Stimulated activated CD4-positive, alpha-beta T cell treated with anti-CD3 and anti-CD28 coated beads, Interleukin-4, amount 100 ng/mL, for 48 hours (primary cell): ENCODE data around the gene SDF4.

ENCODE experiments used
- DNase-seq, 2 donors: peaks; one replicate each; pipeline ENCODE4 v3.0.0-alpha.2; 2020; ENCODE audit warnings: low read depth in 2 of 2

Gene SDF4

DNA sequence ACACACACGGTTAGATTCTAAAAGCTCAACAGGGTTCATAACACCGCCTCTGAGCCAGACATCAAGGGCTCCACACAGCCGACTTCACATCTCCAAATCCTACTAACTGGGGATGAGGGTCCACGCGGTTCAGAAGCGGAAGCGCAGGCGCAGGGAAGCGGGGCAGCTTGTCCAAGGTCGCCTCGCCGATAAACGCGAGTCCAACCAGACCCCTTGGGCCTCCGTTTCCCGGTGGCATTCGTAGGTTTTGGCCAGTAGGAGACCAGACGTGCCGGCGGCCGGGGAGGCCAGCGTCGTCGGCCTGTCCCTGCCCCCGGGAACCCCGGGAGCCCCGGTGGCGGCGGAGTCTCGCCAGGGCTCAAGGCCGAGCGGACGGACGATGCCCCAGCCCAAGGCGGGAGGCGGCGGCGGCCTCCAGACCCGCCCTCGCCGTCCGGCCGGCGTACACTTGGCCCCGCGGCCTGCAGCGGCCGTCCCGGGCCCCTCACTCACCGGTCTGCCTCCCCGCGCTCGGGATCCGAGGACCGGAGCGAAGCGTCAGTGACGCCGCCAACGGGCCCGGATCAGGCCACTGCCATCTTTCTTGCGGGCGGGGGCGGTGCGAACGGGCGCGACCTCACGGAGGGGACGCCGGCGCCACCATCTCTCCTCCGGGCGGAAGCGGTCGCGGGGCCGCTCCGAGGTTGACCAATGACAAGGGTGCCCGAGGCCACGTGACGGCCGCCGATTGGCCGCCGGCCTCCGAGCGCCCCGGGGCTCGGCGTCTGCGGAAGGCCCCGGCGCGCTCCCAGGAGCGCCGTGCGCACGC, at the start of gene SDF4:
TSS of gene SDF4 (minus strand) at position 602 of the 808 bp plus-strand sequence. CDS start 3,229 bp downstream, outside the sequence.
- peak; percentile 93 to 96 for DNase-seq

GRCh38 chr1:1280782-1281481, 49.1 kb upstream of the SDF4 start:
- no peak for DNase-seq

- DNase-seq = no peak
These were observed 47.2 kb upstream of the SDF4 start for GRCh38 chr1:1279028-1279427.

GRCh38 chr1:1278620-1279019, 46.8 kb upstream of the SDF4 start:
- DNase-seq = no peak

GRCh38 chr1:1275836-1276235, 44.0 kb upstream of the SDF4 start:
- no peak for DNase-seq

- DNase-seq = no peak
These were observed 43.2 kb upstream of the SDF4 start for GRCh38 chr1:1274931-1275431.

DNA sequence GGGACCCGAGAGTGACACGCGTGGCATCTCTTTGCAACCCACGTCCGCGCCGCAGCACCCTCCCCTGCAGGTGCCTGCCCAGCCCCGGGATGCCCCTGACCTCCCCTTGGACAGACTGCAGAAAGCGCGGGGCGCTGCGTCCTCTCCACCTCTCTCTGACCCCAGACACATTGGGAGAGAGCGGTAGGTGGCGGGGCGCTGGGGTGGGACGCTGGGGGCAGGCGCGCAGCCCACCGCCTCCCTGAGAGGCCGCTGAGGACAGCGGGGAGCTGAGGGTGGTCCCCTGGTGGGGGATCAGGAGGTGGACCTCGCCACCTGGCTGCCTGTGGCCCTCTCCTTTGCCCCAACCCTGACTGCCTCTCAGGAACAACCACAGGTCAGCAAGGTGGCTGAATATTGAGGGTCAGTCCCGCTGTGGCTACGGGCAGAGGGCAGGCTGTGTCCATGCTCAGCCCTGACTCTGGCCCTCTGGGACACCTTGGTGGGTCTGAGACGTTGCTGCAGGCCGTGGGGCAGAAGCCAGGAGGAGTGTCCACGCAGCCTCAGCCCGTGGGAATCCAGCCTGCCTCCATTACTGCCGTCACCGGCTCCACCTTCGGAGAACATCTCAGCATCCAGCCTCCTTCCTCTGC, 42.6 kb upstream of the SDF4 start:
- DNase-seq = no peak

- DNase-seq = peak; percentile 92
These were observed 41.9 kb upstream of the SDF4 start, which contains the start of gene UBE2J2 for GRCh38 chr1:1273512-1274298. Gene UBE2J2 (minus strand): TSS chr1:1273854. CDS start chr1:1267992, 5,862 bp downstream.

DNA sequence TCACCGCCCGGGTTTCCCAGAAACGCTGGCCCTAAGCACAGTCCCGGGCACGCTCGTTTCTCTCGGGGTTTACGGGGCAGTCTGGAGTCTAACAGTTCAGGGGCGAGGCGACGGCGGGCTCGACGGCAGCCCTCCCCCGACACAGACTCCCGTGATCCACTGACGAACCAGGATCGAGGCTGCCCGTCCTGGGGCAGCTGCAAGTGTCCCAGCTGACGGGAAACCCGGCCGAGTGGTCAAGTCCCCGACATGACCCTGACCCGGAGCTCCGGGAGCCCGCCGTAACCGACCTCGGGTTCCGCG, 41.4 kb upstream of the SDF4 start:
- DNase-seq = no peak

- DNase-seq = no peak
These were observed 40.8 kb upstream of the SDF4 start for GRCh38 chr1:1272341-1273208.

DNA sequence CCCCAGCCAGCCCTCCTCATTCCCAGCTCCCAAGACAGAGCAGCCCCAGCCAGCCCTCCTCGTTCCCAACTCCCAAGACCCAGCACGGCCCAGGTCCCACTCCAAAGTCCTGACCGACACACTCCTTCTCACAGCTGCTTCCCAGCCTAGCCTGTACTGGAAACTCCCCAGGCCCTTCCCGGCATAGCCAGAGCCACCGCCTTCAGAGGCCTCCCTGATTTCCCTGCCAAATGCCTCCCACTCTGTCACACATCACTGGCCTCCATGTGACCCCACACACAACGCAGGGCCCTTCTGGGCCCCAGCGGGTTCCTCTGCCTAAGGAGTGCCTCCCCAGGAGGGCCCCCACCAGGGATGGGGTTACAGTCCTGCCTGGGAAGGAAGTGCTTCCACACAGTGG, 39.0 kb upstream of the SDF4 start:
- no peak for DNase-seq

GRCh38 chr1:1268284-1268682, 36.5 kb upstream of the SDF4 start:
- DNase-seq = no peak

DNA sequence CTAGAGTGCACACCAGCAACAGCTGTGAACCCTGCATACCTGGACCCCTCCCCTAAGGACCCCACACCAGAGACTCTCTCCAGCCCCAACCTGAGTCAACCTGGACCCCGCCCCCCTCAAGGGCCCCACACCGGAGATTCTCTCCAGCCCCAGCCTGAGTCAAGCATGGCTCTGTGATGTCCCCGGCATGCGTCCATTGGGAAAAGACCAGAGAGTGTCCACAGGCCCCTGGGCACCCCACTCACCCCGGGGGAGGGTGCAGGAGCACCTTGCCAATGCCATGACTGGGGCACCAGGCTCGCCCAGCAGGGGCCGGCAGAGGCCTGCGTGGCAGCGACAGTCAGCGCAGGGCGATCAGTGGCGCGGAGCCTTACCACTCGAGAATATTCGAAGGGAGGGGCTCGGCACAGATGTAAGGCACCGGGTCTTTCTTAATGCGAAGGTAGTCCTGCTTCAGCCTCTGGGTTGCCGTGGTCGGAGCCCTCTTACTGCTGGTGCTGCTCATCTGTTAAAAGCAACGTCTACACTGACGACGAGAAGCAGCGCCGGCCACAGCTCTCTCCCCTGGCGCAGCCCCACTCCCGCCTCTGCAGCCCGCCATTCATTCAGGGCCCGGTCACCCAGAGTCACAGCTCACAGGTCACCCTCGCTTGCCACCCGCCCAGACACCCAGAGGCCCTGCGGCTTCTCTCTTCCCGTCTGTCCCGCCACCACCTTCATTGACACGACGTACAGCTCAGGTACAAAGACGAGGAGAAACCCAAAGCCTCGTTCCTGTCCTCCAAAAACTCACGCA, 35.9 kb upstream of the SDF4 start:
- DNase-seq = no peak

- DNase-seq = no peak
These were observed 33.1 kb upstream of the SDF4 start for GRCh38 chr1:1264868-1265272.

DNA sequence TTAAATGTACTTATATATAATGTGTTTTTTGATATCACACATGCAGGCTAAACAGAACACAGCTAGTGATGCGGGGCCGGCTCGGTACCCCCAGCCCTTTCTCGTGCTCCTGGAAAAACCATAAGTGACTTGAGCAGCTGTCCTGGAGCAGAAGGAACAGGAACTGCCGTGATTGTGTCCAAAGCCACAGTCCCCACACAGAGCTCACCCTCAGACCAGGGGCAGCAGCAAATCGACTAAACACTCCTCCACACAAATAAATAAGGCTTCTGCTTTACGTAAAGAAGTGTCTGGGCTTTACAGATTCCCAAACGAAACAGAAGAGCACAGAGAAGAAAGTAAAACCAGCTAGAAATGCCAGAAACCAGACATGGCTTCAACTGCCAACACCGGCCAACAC, 32.2 kb upstream of the SDF4 start:
- no peak for DNase-seq

- no peak for DNase-seq
These were observed 31.0 kb upstream of the SDF4 start for GRCh38 chr1:1262758-1263157.

DNA sequence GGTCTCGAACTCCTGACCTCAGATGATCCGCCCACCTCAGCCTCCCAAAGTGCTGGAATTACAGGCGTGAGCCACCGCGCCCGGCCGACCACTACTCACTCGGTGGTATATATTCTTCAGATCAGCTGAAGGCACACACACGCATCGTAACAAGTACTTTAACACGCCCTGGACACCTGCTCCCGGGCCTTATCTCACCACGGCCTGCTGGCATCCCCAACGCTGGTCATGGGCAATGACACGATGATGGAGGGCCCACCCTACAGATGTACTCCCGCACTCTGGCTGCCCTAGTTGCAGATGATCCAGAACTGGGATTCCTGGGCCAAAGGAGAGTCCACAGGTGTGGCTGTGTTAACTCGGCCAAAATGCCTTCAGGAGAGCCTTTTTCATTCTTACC, 30.3 kb upstream of the SDF4 start:
- DNase-seq = no peak

- no peak for DNase-seq
These were observed 29.2 kb upstream of the SDF4 start for GRCh38 chr1:1260843-1261560.

DNA sequence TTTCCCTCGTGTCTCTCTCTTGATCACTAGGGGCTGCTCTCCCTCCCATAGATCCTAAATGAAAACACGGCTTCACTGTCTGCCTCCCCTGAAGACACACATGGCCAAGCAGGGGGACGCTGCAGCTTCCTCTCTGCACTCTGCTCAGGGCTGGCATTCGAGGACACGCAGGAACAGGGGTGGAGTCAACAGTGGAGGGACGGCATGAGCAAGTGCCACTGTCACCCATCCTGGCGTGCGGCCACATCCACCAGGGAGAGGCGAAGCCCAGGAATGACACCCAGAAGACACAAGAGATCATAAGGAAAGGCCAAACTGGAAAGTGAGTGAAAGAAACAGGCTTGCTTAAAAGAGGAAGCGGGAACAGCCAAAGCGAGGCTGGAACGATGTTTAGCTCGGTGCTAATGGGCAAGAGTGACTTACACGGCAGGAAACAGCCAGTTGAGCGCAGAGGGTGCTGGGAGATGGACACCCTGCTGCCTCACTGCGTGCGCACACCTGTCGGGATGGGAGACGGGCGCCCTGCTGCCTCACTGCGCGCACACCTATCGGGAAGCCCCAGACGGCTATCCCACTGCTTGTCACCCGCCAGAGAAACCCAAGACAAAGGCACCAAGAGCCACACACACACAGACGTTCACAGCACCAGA, 28.3 kb upstream of the SDF4 start:
- no peak for DNase-seq
